HTERT RPE-1 (cell line): ENCODE results near the gene B4GALNT1.
"Not testable (repeated sequence)": the region's sequence is repeated elsewhere in the genome, so short reads cannot be mapped to it uniquely, and the experiment has no call there.

ENCODE experiments used
- in situ Hi-C: fragments of 300-500 bp; cut with MboI; formaldehyde crosslinking; loops from 4 replicates; pipeline ENCODE4 v1.14.3; 2020; ENCODE audit warnings: low sequenced_read_pairs

The B4GALNT1 gene

GRCh38 chr12:57621497-57622292 lies 11.3 kb downstream of the B4GALNT1 start:
- in situ Hi-C loops: no loop called here

GRCh38 chr12:57620936-57621496 lies 12.0 kb downstream of the B4GALNT1 start:
- in situ Hi-C loops: no loop called here

GRCh38 chr12:57620245-57620935 lies 12.6 kb downstream of the B4GALNT1 start:
- in situ Hi-C loops: no loop called here

- in situ Hi-C loops: no loop called here
Observed at GRCh38 chr12:57619434-57620244, 13.4 kb downstream of the B4GALNT1 start.

GRCh38 chr12:57618966-57619433 lies 14.0 kb downstream of the B4GALNT1 start:
- in situ Hi-C loops: no loop called here

- in situ Hi-C loops: not testable (repeated sequence)
Observed at GRCh38 chr12:57618431-57618830, 14.6 kb downstream of the B4GALNT1 start.

GRCh38 chr12:57617942-57618341 lies 15.1 kb downstream of the B4GALNT1 start:
- in situ Hi-C loops: no loop called here

- in situ Hi-C loops: no loop called here
Observed at GRCh38 chr12:57616383-57617101, 16.5 kb downstream of the B4GALNT1 start.

- in situ Hi-C loops: no loop called here
Observed at GRCh38 chr12:57615637-57616036, 17.4 kb downstream of the B4GALNT1 start.

GRCh38 chr12:57614948-57615500 lies 18.0 kb downstream of the B4GALNT1 start:
- in situ Hi-C loops: no loop called here

- in situ Hi-C loops: no loop called here
Observed at GRCh38 chr12:57614178-57614947, 18.6 kb downstream of the B4GALNT1 start.

- in situ Hi-C loops: no loop called here
Observed at GRCh38 chr12:57613427-57614109, 19.4 kb downstream of the B4GALNT1 start.

GRCh38 chr12:57612711-57613426 lies 20.1 kb downstream of the B4GALNT1 start:
- in situ Hi-C loops: no loop called here

GRCh38 chr12:57611827-57612710 lies 20.9 kb downstream of the B4GALNT1 start:
- in situ Hi-C loops: no loop called here

- in situ Hi-C loops: no loop called here
Observed at GRCh38 chr12:57611108-57611826, 21.7 kb downstream of the B4GALNT1 start, which contains the start of gene ARHGEF25. Gene ARHGEF25 (plus strand): TSS chr12:57611435. CDS start chr12:57611895, 460 bp downstream.

- in situ Hi-C loops: no loop called here
Observed at GRCh38 chr12:57610554-57611107, 22.4 kb downstream of the B4GALNT1 start.
